CD14-positive monocyte (primary cell): ENCODE results near the gene MGAT4A. TPM values are rescaled to one million over a fixed set of nuclear protein-coding genes. Genes with fewer than 3 reads are reported as not detected.
"Not testable (repeated sequence)": the region's sequence is repeated elsewhere in the genome, so short reads cannot be mapped to it uniquely, and the experiment has no call there.

ENCODE experiments used
- DNase-seq, 3 donors: peaks; one replicate each; pipeline ENCODE4 v3.0.0-alpha.2; 2011 to 2022
- H2AFZ ChIP-seq: 2 replicates; pipeline ENCODE4 v1.6.0; 2012; ENCODE audit warnings: mild to moderate bottlenecking, low read depth, low read length, inconsistent platforms; ENCODE audit not compliant: insufficient read depth, poor library complexity, severe bottlenecking
- H3K27ac ChIP-seq, 2 donors: 1 replicate in 1 of 2; 2 replicates in 1 of 2; pipeline ENCODE4 v1.5.1; 2012 to 2013; ENCODE audit warnings: low read length in 2 of 2, control low read depth in 1 of 2, inconsistent platforms in 1 of 2, low read depth in 1 of 2, mild to moderate bottlenecking in 1 of 2
- H3K27me3 ChIP-seq, 2 donors: one replicate each; pipeline versions ENCODE4 v1.6.0 to v1.6.1; 2011 to 2013; ENCODE audit warnings: low read length in 2 of 2; ENCODE audit not compliant: control insufficient read depth in 2 of 2, insufficient read depth in 2 of 2
- H3K36me3 ChIP-seq, 2 donors: replicated peaks in 1 of 2; 1 replicate in 1 of 2; 2 replicates in 1 of 2; pipeline versions ENCODE4 v1.5.1 to v1.6.1; 2012 to 2013; ENCODE audit warnings: low read length in 2 of 2, control low read depth in 1 of 2, inconsistent platforms in 1 of 2, mild to moderate bottlenecking in 1 of 2; ENCODE audit not compliant: insufficient read depth in 2 of 2, control insufficient read depth in 1 of 2
- H3K4me1 ChIP-seq, 2 donors: 1 replicate in 1 of 2; 2 replicates in 1 of 2; pipeline versions ENCODE4 v1.5.1 to v1.6.1; 2012 to 2013; ENCODE audit warnings: low read length in 2 of 2, control low read depth in 1 of 2, inconsistent platforms in 1 of 2, mild to moderate bottlenecking in 1 of 2, moderate library complexity in 1 of 2; ENCODE audit not compliant: insufficient read depth in 2 of 2, control insufficient read depth in 1 of 2
- H3K4me2 ChIP-seq: replicated peaks from 2 replicates; pipeline ENCODE3; 2012; ENCODE audit warnings: low read length, moderate library complexity, mild to moderate bottlenecking; ENCODE audit not compliant: poor library complexity, severe bottlenecking; ENCODE audit errors: extremely low read depth
- H3K4me3 ChIP-seq, 3 experiments: fragments of 200-600 bp in 1 of 3; sonication (generic) in 1 of 3; replicated peaks in 1 of 3; 1 replicate in 2 of 3; 2 replicates in 1 of 3; pipeline ENCODE4 v1.5.1; 2011 to 2013; ENCODE audit warnings: low read length in 3 of 3, mild to moderate bottlenecking in 3 of 3, control low read depth in 2 of 3, low read depth in 2 of 3, inconsistent platforms in 1 of 3, moderate library complexity in 1 of 3
- H3K79me2 ChIP-seq: 2 replicates; pipeline ENCODE4 v1.6.0; 2012; ENCODE audit warnings: mild to moderate bottlenecking, control low read depth, inconsistent platforms, low read length, moderate library complexity; ENCODE audit not compliant: insufficient read depth
- H3K9ac ChIP-seq: 2 replicates; pipeline ENCODE4 v1.6.0; 2017; ENCODE audit warnings: low read length, mild to moderate bottlenecking; ENCODE audit not compliant: insufficient read depth, poor library complexity, severe bottlenecking
- H3K9me3 ChIP-seq, 2 donors: replicated peaks in 1 of 2; 1 replicate in 1 of 2; 2 replicates in 1 of 2; pipeline versions ENCODE4 v1.5.1 to v1.6.1; 2012 to 2013; ENCODE audit warnings: low read length in 2 of 2, control low read depth in 1 of 2; ENCODE audit not compliant: control insufficient read depth in 1 of 2, insufficient read depth in 1 of 2
- H4K20me1 ChIP-seq: 2 replicates; pipeline ENCODE4 v1.6.0; 2012; ENCODE audit warnings: mild to moderate bottlenecking, low read length, control low read depth, moderate library complexity; ENCODE audit not compliant: insufficient read depth
- H3K27ac Mint-ChIP-seq, 7 donors: one replicate each; pipeline ENCODE4 v1.8.0; 2020; ENCODE audit warnings: mild to moderate bottlenecking in 7 of 7, mixed read lengths in 7 of 7, moderate library complexity in 6 of 7, inconsistent platforms in 2 of 7
- H3K27me3 Mint-ChIP-seq, 3 donors: one replicate each; pipeline ENCODE4 v1.8.0; 2021 to 2022; ENCODE audit warnings: low read depth in 3 of 3, mild to moderate bottlenecking in 3 of 3, mixed read lengths in 3 of 3, moderate library complexity in 3 of 3, inconsistent platforms in 1 of 3
- H3K36me3 Mint-ChIP-seq, 2 donors: one replicate each; pipeline ENCODE4 v1.8.0; 2020; ENCODE audit warnings: mixed read lengths in 2 of 2, inconsistent platforms in 1 of 2, mild to moderate bottlenecking in 1 of 2
- H3K4me1 Mint-ChIP-seq: one replicate; pipeline ENCODE4 v1.8.0; 2020; ENCODE audit warnings: mild to moderate bottlenecking, mixed read lengths
- H3K4me3 Mint-ChIP-seq, 2 donors: one replicate each; pipeline ENCODE4 v1.8.0; 2020; ENCODE audit warnings: mild to moderate bottlenecking in 2 of 2, mixed read lengths in 2 of 2, moderate library complexity in 1 of 2
- H3K9me3 Mint-ChIP-seq, 7 donors: one replicate each; pipeline ENCODE4 v1.8.0; 2020 to 2022; ENCODE audit warnings: mixed read lengths in 7 of 7, mild to moderate bottlenecking in 6 of 7, moderate library complexity in 6 of 7, inconsistent platforms in 2 of 7
- WGBS: methylation state at CpG from one replicate; pipeline ENCODE4 v1.1.5; 2013; ENCODE audit warnings: missing lambda C conversion rate; ENCODE audit not compliant: insufficient coverage; 5-methylcytosine and 5-hydroxymethylcytosine counted together
- intact Hi-C, 2 donors: fragments of 100-400 bp; cut with micrococcal nuclease; formaldehyde crosslinking; loops; one replicate each; pipeline versions ENCODE4 v1.15.0 to v1.15.1; 2023
- polyA plus RNA-seq, 3 donors: library from polyadenylated mRNA; depleted of rRNA in 1 of 3; unstranded in 2 of 3; stranded (reverse) in 1 of 3; fragments of 300-500 nt in 2 of 3; fragments of >200 nt in 1 of 3; fragmentation: Illumina TruSeq in 2 of 3; gene quantifications; 1 replicate in 2 of 3; 2 replicates in 1 of 3; pipeline ENCODE4 v1.2.3, GENCODE V29; 2012 to 2021
- TF ChIP-seq, protein P1 (sequence below): fragments of 200-600 bp; IDR thresholded peaks from one replicate; pipeline ENCODE4 v1.8.0; 2022; ENCODE audit warnings: antibody characterized with exemption, mild to moderate bottlenecking

The MGAT4A gene
- polyA plus RNA-seq, 3 donors: 24.3 to 35.9 (median 35.1) TPM

DNA sequence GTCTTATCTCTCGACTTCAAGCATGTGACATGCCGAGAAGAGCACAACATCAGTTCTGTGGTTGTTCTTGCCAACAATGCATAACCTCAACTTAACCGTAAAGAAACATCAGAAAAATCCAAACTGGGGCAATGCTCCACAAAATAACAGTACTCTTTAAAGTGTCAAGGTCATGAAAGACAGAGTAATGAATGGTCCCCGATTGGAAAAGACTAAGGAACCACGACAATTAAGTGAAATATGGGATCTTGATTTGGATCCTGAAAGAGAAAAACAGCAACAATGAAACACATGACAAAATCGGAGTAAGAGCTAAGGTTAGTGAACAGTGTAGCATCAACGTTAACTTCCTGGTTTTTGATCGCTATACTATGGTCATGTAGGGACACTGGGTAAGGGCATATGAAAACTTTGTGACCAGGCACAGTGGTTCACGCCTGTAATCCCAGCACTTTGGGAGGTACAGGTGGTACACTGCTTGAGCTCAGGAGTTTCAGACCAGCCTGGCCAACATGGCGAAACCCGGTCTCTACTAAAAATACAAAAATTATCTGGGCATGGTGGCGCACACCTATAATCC lies 67.3 kb downstream of the MGAT4A start:
- H3K4me3 ChIP-seq: no peak overlapping the region
- DNase-seq: no peak
- H3K36me3 Mint-ChIP-seq: peaks cover 47 to 59% of the 10 kb centered on the region in 2 donors

GRCh38 chr2:98659491-98659840 lies 71.5 kb downstream of the MGAT4A start:
- H3K4me3 ChIP-seq, H3K27me3 ChIP-seq, DNase-seq, H3K27me3 Mint-ChIP-seq, H3K4me3 Mint-ChIP-seq, H4K20me1 ChIP-seq, H3K9me3 Mint-ChIP-seq, H2AFZ ChIP-seq, H3K27ac ChIP-seq, H3K9ac ChIP-seq, intact Hi-C loops, H3K4me2 ChIP-seq, H3K9me3 ChIP-seq, H3K79me2 ChIP-seq: not testable (repeated sequence)
- peaks cover 23 to 39% of the 10 kb centered on the region in 2 donors for H3K36me3 ChIP-seq
- peaks cover 30% of the 10 kb centered on the region for H3K4me1 Mint-ChIP-seq
- peak overlapping the region in 1 of 7 donors; percentile 77 for H3K27ac Mint-ChIP-seq
- 100% methylated on average over 1 of the region's 3 CpGs for WGBS
- peaks cover 16 to 26% of the 10 kb centered on the region in 2 donors for H3K4me1 ChIP-seq
- H3K36me3 Mint-ChIP-seq: peaks cover 33 to 34% of the 10 kb centered on the region in 2 donors

More for the DNA sequence above, 67.3 kb downstream of the MGAT4A start:
- H3K27me3 Mint-ChIP-seq: no peaks in the 10 kb centered on the region
- Histone ChIP-seq H3K36me3 (peaks cover 23 to 50% of the 10 kb centered on the region in 2 donors), H3K4me1 (peaks cover 22 to 24% of the 10 kb centered on the region in 2 donors), H3K79me2 (peaks cover 9% of the 10 kb centered on the region), H3K27ac (no peak overlapping the region), H3K9me3 (no peaks in the 10 kb centered on the region), H3K4me2 (no peak overlapping the region), H3K9ac (no peak overlapping the region), H4K20me1 (no peaks in the 10 kb centered on the region), H2AFZ (no peak overlapping the region), H3K27me3 (no peaks in the 10 kb centered on the region)
- intact Hi-C loops: no loop called here
- WGBS: 100% methylated on average over 7 of the region's 12 CpGs
- peaks cover 4 to 18% (median 8%) of the 10 kb centered on the region in 7 donors for H3K9me3 Mint-ChIP-seq
- no peak overlapping the region for H3K4me3 Mint-ChIP-seq
- TF ChIP-seq, protein P1, sequence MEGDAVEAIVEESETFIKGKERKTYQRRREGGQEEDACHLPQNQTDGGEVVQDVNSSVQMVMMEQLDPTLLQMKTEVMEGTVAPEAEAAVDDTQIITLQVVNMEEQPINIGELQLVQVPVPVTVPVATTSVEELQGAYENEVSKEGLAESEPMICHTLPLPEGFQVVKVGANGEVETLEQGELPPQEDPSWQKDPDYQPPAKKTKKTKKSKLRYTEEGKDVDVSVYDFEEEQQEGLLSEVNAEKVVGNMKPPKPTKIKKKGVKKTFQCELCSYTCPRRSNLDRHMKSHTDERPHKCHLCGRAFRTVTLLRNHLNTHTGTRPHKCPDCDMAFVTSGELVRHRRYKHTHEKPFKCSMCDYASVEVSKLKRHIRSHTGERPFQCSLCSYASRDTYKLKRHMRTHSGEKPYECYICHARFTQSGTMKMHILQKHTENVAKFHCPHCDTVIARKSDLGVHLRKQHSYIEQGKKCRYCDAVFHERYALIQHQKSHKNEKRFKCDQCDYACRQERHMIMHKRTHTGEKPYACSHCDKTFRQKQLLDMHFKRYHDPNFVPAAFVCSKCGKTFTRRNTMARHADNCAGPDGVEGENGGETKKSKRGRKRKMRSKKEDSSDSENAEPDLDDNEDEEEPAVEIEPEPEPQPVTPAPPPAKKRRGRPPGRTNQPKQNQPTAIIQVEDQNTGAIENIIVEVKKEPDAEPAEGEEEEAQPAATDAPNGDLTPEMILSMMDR: no peak
- H3K4me1 Mint-ChIP-seq: peaks cover 29% of the 10 kb centered on the region
- H3K27ac Mint-ChIP-seq: peak overlapping the region in 3 of 7 donors; percentile 2 to 51 (median 45)
